OCI-LY1 (cell line): Measurements from ENCODE around the gene GIMD1.

ENCODE experiments used
- H2AFZ ChIP-seq: fragments of 200-600 bp; sonication (generic), shearing (Covaris generic); 2 replicates; pipeline ENCODE4 v1.6.0; 2014; ENCODE audit warnings: antibody characterized with exemption, mild to moderate bottlenecking, low read length
- H3F3A ChIP-seq: fragments of 200-600 bp; sonication (generic), shearing (Covaris generic); 2 replicates; pipeline ENCODE4 v1.6.0; 2014; ENCODE audit warnings: mild to moderate bottlenecking, antibody characterized with exemption, low read length, moderate library complexity; ENCODE audit not compliant: insufficient read depth
- H3K27ac ChIP-seq: fragments of 200-600 bp; sonication (generic); 2 replicates; pipeline ENCODE4 v1.5.1; 2014; ENCODE audit warnings: low read length, mixed run types, mild to moderate bottlenecking, low read depth; ENCODE audit not compliant: poor library complexity, severe bottlenecking
- H3K27me3 ChIP-seq: fragments of 200-600 bp; sonication (generic); 2 replicates; pipeline ENCODE4 v1.6.0; 2014; ENCODE audit warnings: antibody characterized with exemption, mild to moderate bottlenecking, low read length, moderate library complexity; ENCODE audit not compliant: insufficient read depth
- H3K36me3 ChIP-seq: fragments of 200-600 bp; sonication (generic); 2 replicates; pipeline ENCODE4 v1.6.1; 2014; ENCODE audit warnings: mild to moderate bottlenecking, antibody characterized with exemption, low read length, moderate library complexity, mixed read lengths; ENCODE audit not compliant: insufficient read depth
- H3K4me1 ChIP-seq: fragments of 200-600 bp; sonication (generic); 2 replicates; pipeline ENCODE4 v1.5.1; 2014; ENCODE audit warnings: mild to moderate bottlenecking, low read length, moderate library complexity; ENCODE audit not compliant: insufficient read depth, severe bottlenecking
- H3K4me2 ChIP-seq: fragments of 200-600 bp; sonication (generic), shearing (Covaris generic); 2 replicates; pipeline ENCODE4 v1.6.1; 2014; ENCODE audit warnings: low read length
- H3K4me3 ChIP-seq: fragments of 200-600 bp; sonication (generic); 2 replicates; pipeline ENCODE4 v1.5.1; 2014; ENCODE audit warnings: low read length, low read depth, mild to moderate bottlenecking, mixed read lengths; ENCODE audit not compliant: poor library complexity, severe bottlenecking
- H3K79me2 ChIP-seq: fragments of 200-600 bp; shearing (Covaris generic); 2 replicates; pipeline ENCODE4 v1.6.1; 2016; ENCODE audit warnings: mixed run types, low read length, mixed read lengths; ENCODE audit not compliant: insufficient read depth
- H3K9ac ChIP-seq: fragments of 200-600 bp; sonication (generic), shearing (Covaris generic); 2 replicates; pipeline ENCODE4 v1.6.1; 2014; ENCODE audit warnings: mild to moderate bottlenecking, low read length, mixed read lengths
- H3K9me2 ChIP-seq: fragments of 200-600 bp; sonication (generic), shearing (Covaris generic); 2 replicates; pipeline ENCODE4 v1.6.1; 2014; ENCODE audit warnings: low read depth, mild to moderate bottlenecking, low read length, mixed read lengths
- H3K9me3 ChIP-seq: fragments of 200-600 bp; shearing (Covaris generic); 2 replicates; pipeline ENCODE4 v1.6.1; 2014; ENCODE audit warnings: low read length, mixed read lengths
- H4K20me1 ChIP-seq: fragments of 200-600 bp; sonication (generic), shearing (Covaris generic); 2 replicates; pipeline ENCODE4 v1.6.0; 2016; ENCODE audit warnings: mild to moderate bottlenecking, low read length; ENCODE audit not compliant: insufficient read depth
- CTCF ChIP-seq: fragments of 200-600 bp; sonication (generic), shearing (Covaris generic); IDR thresholded peaks from 2 replicates; pipeline ENCODE4 v1.5.1; 2017; ENCODE audit warnings: mild to moderate bottlenecking, antibody characterized with exemption, low read length, moderate library complexity, mixed read lengths
- EZH2 ChIP-seq: fragments of 200-600 bp; sonication (generic), shearing (Covaris generic); IDR thresholded peaks from 2 replicates; pipeline ENCODE4 v1.8.0; 2017; ENCODE audit warnings: borderline replicate concordance, mixed run types, mild to moderate bottlenecking, antibody characterized with exemption, low read length, moderate library complexity, mixed read lengths

The GIMD1 gene

GRCh38 chr4:106364282-106364681, 4.3 kb downstream of the GIMD1 start:
- TF ChIP-seq CTCF (no peak), EZH2 (no peak)
- H3K9ac ChIP-seq = no peak overlapping the region
- H3F3A ChIP-seq = no peaks in the 10 kb centered on the region
- H3K4me3 ChIP-seq = no peak overlapping the region
- H3K27ac ChIP-seq = no peak overlapping the region
- no peaks in the 10 kb centered on the region for H4K20me1 ChIP-seq
- no peaks in the 10 kb centered on the region for H3K36me3 ChIP-seq
- H3K27me3 ChIP-seq = no peaks in the 10 kb centered on the region
- H2AFZ ChIP-seq = no peak overlapping the region
- no peak overlapping the region for H3K4me2 ChIP-seq
- H3K4me1 ChIP-seq = no peaks in the 10 kb centered on the region
- H3K9me2 ChIP-seq = no peaks in the 10 kb centered on the region
- H3K79me2 ChIP-seq = no peaks in the 10 kb centered on the region
- H3K9me3 ChIP-seq = no peaks in the 10 kb centered on the region

GRCh38 chr4:106362086-106362825, 6.3 kb downstream of the GIMD1 start:
- Histone ChIP-seq H3K4me3 (no peak overlapping the region), H3F3A (no peaks in the 10 kb centered on the region), H3K9me3 (no peaks in the 10 kb centered on the region), H2AFZ (no peak overlapping the region), H3K27me3 (no peaks in the 10 kb centered on the region), H3K4me2 (no peak overlapping the region), H3K36me3 (no peaks in the 10 kb centered on the region), H3K9me2 (no peaks in the 10 kb centered on the region), H4K20me1 (no peaks in the 10 kb centered on the region), H3K9ac (no peak overlapping the region), H3K4me1 (no peaks in the 10 kb centered on the region), H3K79me2 (no peaks in the 10 kb centered on the region), H3K27ac (no peak overlapping the region)
- TF ChIP-seq CTCF (no peak), EZH2 (no peak)

- Histone ChIP-seq H3K9me2 (no peaks in the 10 kb centered on the region), H3K9me3 (no peaks in the 10 kb centered on the region)
- TF ChIP-seq CTCF = no peak
- no peak for TF ChIP-seq EZH2
Observed at GRCh38 chr4:106358899-106359298, 9.7 kb downstream of the GIMD1 start.

More at GRCh38 chr4:106358899-106359298, 9.7 kb downstream of the GIMD1 start:
- H3K9ac ChIP-seq = no peak overlapping the region
- no peaks in the 10 kb centered on the region for H3K4me1 ChIP-seq
- no peak overlapping the region for H3K4me2 ChIP-seq
- H3K36me3 ChIP-seq = no peaks in the 10 kb centered on the region
- no peaks in the 10 kb centered on the region for H3K79me2 ChIP-seq
- H4K20me1 ChIP-seq = no peaks in the 10 kb centered on the region
- H3F3A ChIP-seq = no peaks in the 10 kb centered on the region
- no peak overlapping the region for H3K4me3 ChIP-seq
- no peak overlapping the region for H2AFZ ChIP-seq
- H3K27ac ChIP-seq = no peak overlapping the region
- H3K27me3 ChIP-seq = no peaks in the 10 kb centered on the region
